GM18498 (cell line): ENCODE measurements around the gene ACY1.

Source experiments
- ATAC-seq: cut with Tn5 transposase; IDR thresholded peaks from one replicate; pipeline ENCODE4 v1.9.1; 2021; ENCODE audit warnings: mild to moderate bottlenecking, moderate library complexity; ENCODE audit not compliant: unreplicated experiment

ACY1 gene

DNA sequence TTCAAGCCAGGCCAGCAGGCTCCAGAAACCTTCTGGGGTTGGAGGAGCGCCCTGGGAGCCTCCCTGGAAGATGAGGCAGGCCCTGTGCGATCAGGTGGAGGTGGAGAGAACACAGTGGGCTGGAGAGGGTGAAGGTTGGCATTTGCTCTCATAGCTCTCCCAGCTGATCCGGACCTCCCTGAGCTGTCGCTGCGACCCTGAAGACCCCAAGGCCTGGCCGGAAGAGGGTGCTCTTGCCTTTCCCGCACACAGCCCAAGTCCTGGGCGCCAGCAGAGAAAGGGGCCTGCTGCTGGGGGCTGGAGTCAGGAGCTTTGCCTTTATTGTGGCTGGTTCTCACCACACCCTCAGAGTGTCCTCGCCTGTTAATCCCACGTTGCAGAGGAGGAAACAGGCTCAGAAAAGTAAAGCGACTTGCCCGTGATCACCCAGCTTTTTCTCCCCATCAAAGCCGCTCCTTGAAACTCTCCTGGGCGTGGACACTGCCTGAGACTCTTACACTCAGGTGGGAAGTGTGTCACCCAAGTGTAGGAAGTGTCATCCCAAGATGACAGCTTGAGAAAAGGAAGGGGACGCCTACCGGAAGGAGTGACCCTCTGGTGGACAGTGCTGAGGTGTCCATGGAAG, 20.9 kb downstream of the ACY1 start:
- ATAC-seq = no peak

DNA sequence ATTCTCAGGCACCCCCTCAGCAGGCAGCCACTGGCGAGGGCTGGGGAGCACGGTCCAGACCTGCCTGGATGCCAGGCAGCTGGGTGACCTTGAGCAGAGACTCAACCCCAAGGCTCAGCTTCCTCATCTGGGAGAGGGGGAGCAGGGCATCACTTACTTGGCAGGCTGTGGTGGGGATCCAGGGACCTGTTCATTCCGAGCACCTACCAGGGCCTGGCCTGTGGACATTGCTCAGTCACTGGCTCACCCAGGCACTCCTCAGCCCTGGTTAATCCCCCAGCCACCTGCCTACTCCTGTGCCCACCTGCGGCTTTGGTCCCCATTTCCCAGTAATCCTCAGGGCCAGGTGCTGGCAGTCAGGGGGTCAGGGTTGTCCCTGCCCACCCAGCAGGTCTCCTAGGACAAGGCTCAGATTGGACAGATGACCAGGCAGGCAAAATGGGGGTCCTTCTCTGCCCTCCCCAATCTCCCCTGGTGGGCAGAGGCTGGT, 21.6 kb downstream of the ACY1 start:
- ATAC-seq = no peak

DNA sequence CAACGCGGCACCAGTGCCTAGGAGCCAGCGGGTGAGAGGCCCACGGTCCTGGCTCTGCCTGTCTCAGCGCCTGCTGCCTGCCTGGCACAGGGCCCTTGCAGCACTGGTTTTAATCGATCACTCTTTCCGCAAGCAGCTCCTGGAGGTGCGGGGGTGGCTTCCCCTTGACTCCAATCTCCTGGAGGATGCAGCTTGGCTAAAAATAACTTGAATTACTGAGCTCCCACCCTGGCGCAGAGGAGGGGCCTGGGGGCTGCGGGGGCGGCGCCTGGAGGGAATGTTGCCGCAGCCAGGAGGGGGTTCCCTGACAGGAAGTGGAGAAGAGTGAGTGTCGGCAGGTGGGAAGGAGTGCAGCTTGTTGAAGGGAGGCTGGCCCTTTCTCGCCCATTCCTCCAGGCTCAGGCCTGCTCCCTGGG, 22.2 kb downstream of the ACY1 start:
- ATAC-seq = no peak

DNA sequence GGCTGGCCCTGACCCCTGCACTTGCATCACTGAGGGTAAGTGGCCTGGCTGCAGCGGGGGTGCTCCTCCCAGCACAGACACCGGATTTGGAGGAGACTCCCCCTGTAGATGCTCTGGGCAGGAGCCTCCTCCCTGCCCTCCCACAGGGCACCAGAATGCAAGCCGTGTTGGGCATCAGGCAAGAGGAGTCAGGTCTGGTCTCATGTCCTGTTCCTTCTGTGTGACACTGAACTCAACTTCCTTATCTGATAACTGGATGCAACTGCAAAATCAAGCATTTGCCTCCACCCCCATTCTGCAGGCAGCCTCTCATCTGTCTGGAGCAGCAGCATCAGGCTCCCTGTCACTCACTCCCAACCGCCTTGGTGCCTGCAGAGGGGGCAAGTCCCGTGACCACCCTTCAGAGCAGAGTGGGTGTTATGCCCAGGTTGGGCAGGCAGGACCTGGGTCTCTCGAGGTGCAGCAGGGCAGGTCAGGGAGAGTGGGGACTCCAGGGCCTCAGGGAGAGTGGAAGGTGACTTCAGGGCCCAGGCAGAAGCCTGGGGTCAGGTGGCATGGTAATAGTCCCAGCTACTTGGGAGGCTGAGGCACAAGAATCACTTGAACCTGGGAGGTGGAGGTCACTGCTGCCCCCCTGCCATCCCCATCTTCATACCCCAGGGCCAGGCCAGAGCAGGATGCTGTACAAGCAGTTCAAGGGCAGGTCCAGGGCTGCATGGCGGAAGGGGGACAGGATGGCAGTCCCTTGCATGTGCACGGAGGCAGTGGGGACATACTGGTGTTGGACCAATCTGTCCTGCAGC, 22.9 kb downstream of the ACY1 start:
- ATAC-seq = no peak

DNA sequence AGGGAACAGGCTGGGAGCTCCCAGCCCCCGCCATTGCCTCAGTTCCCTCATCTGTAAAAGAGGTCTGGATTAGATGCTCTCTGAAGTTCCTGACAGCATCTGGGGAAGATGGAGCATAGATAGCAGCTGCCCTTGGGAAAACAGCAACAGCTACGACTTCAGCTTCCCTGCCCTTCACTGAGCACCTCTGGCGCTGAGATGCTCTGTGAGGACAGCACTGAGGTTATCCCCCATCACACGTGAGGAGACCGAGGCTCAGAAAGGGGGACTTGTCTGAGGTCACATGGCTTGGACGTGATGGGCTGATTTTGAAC, 23.4 kb downstream of the ACY1 start:
- no peak for ATAC-seq

DNA sequence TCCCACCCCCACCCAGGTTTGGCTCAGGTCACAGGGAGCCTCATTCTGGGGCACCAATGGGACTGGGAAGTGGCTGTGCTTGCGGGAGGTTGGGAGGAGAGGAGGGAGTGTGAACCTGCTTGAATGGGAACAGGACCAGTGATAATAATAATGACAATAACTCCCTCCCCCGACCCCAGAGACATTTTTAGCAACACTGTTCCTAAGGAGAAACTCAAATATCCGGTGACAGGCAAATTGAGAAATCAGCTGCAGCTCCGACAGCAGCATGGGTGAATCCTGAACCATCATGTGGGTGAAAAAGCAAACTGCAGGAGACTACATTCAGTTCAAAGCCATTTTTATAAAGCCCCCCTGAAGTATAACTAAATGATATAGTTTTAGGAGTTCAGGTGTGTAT, 24.0 kb downstream of the ACY1 start:
- no peak for ATAC-seq

DNA sequence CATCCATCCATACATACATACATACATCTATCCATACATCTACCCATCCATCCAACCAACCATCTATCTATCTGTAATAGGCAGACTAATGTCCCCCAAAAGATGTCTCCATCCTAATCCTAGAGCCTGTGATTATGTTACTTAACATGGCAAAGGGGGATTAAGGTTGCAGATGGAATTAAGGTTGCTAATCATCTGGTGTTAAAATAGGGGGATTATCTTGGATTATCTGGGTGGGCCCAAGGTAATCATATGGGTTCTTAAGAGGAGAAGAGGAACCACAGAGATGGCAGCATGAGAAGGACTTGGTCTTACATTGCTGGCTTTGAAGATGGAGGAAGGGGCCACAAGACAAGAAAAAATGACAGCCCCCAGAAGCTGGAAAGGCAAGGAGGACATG, 27.1 kb downstream of the ACY1 start:
- ATAC-seq = no peak

DNA sequence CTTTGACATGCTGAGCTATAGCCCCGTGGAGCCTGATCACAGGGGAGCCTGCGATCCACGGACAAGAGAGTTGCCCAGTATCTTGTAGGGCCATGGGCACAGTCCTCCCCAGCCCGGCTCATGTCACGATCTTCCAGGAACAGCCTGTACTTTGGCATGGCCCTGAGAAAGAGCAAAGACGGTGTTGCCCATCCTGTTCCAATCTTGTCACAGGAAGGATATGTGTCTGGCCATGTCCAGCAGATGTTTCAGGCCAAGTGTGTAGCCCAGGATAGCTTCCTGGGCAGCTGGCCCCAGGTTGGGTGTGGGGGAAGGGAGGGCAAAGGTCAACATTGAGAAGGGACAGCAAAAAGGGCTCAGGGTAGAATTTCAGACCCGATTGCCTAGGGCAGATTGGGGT, 29.4 kb downstream of the ACY1 start:
- ATAC-seq = no peak

DNA sequence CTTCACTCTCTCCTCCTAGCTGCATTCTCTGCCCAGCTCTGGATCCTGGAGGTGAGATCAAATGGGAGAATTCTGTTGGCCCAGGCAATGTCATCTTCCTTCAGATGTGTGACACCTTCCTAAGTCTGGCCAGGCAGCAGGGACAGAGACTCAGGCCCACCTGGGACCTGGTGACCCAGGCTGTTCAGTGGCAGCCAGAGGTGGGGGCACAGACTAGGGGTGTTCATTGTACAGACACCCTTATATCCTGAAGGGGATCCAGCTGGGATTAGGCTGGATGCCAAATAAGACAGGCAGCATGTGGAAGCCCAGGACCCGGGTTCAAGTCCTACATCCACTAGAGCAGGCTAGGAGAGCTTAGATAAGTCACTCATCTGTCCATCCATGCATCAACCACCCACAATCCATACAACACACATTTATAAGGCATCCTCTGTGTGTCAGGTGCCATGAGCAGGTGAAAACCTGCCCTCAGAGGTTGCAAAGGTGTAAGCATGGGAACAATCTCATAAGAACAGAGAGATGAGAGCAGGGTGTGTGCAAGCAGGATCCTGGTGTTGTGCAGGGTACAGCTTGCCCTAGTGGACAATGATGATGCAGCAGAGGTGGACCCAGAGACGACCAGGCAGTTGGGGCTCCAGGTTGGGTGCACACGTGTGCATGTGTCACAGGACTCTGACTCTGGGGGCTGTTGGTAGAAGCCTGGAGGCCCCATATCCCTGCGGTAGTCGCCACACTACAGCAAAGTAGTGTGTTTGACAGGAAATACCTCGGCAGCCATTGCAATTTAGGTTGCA, 30.7 kb downstream of the ACY1 start:
- no peak for ATAC-seq

DNA sequence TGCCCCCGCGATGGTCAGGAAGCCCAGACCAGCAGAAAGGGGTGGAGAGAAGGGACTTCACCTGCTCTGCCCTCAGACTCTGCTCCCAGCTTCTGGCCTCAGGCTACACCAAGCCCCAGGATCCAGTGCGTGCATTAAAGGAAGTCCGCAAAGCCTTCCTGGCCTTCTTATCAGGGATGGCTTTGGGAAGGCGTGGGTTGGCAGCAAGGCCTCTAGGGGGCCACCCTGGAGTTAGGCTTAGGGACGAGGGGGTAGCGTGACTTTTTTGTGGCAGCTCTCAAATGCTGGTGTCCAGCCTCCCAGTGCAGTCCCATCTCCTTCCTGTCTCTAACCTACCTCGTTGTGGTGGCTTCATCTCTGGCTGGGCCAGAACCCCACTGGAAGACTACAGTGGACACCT, 31.3 kb downstream of the ACY1 start:
- no peak for ATAC-seq

DNA sequence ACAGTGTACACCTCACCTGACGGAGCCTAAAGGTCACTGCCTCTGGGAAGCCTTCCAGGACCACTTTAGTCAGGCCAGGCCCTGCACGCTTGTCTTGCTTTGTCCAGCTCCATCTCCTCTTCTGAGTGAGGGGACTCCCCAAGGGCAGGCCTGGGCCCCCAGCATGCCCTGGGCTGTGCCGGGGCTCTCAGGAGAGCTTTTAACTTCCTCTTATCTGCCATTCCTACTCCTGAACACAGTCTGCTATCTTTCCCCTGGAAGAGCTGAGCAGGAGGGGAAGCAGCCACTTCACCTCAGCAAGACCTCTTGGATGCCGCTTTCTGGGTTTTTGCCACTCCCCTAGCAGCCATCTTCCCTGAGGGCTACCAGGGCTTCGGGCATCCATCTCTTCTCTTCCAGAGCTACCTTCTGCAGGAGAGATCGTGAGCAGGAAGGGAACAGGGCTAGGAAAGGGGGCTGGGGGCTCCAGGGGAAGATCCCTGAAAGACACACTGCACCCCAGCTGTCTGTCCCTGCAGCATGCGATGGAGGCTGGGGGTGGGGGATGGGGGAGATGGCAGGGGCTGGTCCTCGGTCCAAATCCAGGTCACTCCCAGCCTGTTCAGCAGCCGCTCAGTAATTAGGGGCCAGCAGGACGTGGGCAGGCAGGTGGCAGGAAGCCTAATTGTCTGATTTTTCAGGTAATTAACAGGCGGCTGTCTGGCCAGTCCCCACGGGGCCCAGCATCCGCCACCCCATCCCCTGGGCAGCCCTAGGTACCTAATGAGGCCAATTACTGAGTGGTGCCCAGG, 32.3 kb downstream of the ACY1 start:
- ATAC-seq = no peak

DNA sequence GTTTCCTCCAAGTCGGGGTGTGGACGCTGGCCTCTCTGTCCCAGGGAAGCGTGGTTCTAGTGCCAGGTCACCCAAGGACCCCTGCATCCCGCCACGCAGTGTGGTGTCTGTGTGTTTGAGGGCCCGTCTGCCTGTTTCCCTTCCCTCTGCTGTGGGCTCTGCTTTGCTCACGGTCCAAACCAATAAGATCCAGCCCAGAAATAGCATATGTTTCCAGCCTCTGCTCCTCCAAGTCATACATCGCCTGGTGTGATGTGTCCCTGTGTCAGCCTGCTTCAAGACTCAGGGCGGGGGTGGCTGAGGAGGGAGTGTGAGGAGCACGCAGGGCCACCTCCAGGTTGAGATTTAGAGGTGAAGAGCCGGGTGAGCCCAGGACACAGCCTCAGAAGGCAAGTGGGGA, 34.3 kb downstream of the ACY1 start:
- no peak for ATAC-seq

DNA sequence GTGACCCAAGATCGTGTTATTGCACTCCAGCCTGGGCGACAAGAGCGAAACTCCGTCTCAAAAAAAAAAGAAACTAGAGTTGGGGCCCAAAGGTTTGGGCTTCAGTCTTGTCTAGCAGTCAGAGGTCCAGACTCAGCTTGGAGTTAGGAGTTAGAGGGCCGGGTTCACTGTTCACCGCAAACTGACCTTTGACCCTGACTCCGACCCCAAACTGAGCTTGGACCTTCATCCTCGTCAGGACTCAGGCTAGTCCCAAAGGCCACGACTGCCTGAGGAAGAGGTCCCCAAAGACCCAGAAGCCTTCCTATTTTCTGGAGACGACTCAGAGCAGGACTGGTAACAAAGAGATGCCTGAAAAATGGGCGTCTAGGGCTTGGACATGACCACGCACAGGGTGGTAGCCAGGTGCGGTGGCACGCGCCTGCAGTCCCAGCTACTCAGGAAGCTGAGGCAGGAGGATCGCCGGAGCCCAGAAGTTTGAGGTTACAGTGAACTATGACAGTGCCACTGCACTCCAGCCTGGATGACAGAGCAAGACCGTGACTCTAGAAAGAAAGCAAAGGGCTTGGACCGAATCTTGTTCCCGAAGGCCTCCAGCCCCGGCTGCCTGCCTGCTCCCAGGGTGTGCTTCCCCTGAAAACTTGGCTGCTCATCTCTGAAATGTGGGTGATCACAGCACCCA, 35.1 kb downstream of the ACY1 start:
- ATAC-seq = no peak

DNA sequence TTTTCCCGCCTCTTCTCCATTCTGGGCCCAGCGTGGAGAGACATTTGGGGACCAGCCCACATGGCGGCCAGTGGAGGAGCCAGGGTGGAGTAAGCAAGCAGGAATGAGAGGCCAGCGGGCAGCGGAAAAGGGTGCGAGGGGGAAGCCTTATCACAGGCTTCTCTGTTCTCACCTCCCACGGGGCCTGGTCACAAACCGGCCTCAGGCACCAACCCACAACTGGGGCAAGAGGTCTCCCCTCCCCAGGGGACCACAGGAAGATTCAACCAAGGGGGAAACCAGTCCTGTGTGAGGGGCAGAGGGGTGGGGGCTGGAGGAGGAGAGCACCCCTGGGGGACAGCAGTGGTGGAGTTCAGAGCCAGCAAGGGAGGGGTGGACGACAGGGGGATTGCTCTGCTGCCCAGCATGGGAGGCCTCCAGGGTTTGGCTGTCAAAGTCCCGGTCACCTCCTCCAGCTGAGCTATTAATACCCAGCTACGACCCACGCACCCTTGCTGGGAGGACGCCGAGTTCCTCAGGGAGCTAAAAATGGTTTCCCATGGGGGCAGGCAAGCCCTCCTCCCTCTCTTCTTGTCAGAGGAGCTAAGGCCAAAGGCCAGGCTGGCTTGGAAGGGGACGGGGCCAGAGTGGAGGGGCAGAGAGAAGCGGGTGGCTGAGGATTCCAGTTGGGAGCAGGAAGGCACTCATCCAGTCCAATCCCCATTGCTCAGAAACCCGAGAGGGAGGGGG, 36.2 kb downstream of the ACY1 start:
- no peak for ATAC-seq

DNA sequence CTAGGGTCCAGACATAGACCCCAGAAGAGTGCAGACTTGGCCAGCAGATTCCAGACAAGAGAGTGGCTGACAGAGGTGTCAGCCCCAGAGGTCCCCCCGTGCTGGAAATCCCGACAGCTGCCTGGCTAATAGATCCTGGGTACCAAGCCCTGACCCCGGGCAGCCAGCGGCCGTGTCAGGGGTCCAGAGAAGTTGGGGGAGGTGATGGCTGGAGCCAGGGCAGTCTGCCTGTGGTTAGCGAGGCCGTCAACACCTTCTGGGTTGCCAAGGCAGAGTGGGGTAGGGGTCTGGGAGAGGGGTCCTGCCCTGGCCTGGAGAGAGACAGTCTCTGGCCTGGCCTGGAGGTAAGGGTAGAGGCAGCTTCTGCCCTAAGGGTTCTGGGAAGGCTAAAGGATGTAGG, 37.5 kb downstream of the ACY1 start:
- no peak for ATAC-seq

DNA sequence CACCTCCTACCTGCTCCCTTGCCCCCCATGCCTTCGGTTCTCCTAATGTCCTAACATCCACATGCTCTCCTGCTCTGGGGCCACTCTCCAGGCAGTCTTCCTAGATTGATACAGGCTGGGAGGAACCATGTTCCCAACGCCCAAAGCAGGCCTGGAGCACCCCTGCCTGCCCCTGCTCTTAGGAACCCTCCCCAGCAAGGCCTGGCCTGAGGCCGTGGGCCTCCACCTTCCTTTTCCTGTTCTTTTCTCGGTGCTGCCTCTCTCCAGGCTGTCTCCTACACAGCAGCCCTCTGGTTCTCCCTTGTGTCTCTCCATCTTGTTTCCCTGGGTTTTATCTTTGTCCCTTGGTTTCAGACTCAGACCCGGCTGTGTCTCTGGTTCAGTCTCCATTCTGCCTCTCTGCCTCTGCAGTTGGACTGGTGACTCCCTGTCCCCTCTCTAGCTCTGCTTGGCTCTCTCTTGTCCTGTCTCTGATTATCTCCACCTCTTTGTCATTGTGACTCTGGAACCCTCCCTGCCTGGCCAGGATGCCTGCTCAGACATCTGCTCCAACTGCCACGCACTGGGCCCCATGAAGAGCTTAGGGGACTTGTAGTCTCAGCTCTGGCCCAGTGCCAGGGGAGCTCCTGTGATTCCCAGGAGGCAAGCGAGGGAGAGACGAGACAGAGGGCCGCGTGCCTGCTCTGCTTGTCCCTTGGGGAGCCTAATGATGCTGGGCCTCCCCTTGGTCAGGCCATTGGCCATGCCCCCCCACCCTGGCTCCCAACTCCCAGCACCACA, 38.3 kb downstream of the ACY1 start:
- ATAC-seq = no peak

DNA sequence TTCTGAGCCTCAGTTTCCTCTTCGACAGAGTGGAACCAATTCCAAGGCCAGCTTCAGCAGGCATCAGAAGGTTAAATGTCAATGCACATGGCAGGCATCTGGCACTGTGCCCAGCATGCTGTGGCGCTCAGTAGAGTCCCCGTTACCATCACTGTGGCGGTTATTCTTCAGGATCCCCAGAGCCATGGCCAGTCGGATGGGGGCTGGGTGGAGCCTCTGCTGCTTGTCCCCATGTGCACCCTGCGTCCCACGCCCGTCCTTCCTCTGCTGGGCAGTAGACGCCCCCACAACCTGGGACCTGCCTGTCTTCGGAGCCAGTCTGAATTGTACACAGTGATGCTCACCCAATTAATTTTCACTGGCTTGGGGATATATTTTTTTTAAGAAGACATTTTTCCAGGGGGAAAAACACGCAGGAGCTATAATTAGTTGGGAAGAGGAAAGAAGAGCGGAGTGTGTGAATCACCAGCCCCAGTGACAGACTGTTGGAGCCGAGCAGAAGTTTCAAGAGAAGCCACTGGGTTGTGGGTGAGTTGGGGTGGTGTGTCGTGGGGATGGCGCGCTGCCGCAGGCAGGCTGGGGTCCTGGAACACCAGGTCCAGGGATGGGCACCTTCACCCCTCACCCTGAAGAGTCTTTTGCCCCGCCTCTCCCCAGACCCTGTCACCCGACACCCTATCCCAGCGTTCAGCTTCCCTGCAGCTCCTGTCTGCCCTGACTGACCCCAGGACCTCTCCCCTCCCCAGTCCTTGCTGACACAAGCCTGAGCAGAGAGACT, 39.2 kb downstream of the ACY1 start:
- no peak for ATAC-seq

DNA sequence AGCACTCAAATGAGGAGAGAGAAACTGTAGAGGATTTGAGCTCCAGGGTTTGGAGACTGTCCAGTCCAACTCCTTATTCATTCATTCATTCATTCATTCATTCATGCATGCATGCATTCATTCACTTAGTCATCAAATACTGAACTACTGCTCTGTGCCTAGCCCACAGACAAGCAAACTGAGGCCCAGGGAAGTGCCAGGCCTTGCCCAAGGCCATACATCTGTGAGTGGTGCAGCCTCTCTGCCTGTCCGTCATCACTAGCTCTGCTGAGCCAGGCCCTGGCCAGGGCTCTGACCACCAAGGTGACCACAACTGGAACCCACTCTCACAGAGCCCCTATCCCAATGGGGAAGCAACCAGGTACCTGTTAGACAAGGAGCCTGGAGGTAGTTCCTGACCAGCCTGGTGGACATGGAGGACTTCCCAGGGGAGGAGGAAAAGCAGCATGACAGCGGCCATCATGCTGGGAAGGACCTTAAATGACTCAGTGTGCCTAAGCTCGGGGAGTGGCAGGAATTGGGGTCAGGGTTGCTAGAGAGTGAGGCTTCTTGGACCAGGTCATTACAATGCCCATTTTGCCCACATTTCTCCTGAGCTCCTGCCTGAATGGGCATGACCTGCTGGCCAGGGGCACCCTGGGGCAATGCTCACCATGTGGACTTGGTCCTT, 39.9 kb downstream of the ACY1 start:
- ATAC-seq = no peak
